Smooth muscle cell (in vitro differentiated cells): ENCODE data around the gene IGFBP2. TPM values are rescaled to one million over a fixed set of nuclear protein-coding genes. Genes with fewer than 3 reads are reported as not detected.

Source experiments
- DNase-seq: peaks from one replicate; lab custom pipeline; 2025; ENCODE audit not compliant: unreplicated experiment; lab: John Stamatoyannopoulos, UW
- H2AFZ ChIP-seq: fragments of 200-600 bp; sonication (generic); 2 replicates; pipeline ENCODE4 v1.6.0; 2016; ENCODE audit warnings: antibody characterized with exemption, low read depth, mild to moderate bottlenecking
- H3F3A ChIP-seq: fragments of 200-600 bp; sonication (generic); 2 replicates; pipeline ENCODE4 v1.6.0; 2017; ENCODE audit warnings: antibody characterized with exemption, low read depth
- H3K27ac ChIP-seq: fragments of 200-600 bp; sonication (generic); 2 replicates; pipeline ENCODE4 v1.5.1; 2016; ENCODE audit warnings: low read depth, mild to moderate bottlenecking
- H3K27me3 ChIP-seq: fragments of 200-600 bp; sonication (generic); 2 replicates; pipeline ENCODE4 v1.6.1; 2016; ENCODE audit warnings: low read depth, mild to moderate bottlenecking
- H3K36me3 ChIP-seq: fragments of 200-600 bp; sonication (generic); 2 replicates; pipeline ENCODE4 v1.5.1; 2016; ENCODE audit warnings: low read depth
- H3K4me1 ChIP-seq: fragments of 200-600 bp; sonication (generic); 2 replicates; pipeline ENCODE4 v1.5.1; 2016; ENCODE audit warnings: low read depth
- H3K4me2 ChIP-seq: fragments of 200-600 bp; sonication (generic); 2 replicates; pipeline ENCODE4 v1.6.0; 2016; ENCODE audit warnings: mild to moderate bottlenecking
- H3K4me3 ChIP-seq: fragments of 200-600 bp; sonication (generic); 2 replicates; pipeline ENCODE4 v1.5.1; 2016; ENCODE audit warnings: mild to moderate bottlenecking
- H3K79me2 ChIP-seq: fragments of 200-600 bp; sonication (generic); 2 replicates; pipeline ENCODE4 v1.6.0; 2016; ENCODE audit warnings: low read depth, mild to moderate bottlenecking
- H3K9ac ChIP-seq: fragments of 200-600 bp; sonication (generic); 2 replicates; pipeline ENCODE4 v1.6.0; 2016; ENCODE audit warnings: low read depth
- H3K9me3 ChIP-seq: fragments of 200-600 bp; sonication (generic); replicated peaks from 2 replicates; pipeline ENCODE4 v1.5.1; 2016; ENCODE audit warnings: low read depth
- H4K20me1 ChIP-seq: fragments of 200-600 bp; sonication (generic); 2 replicates; pipeline ENCODE4 v1.6.0; 2016; ENCODE audit warnings: low read depth
- WGBS: methylation state at CpG from one replicate; pipeline ENCODE4 v1.1.7; 2016; ENCODE audit warnings: low lambda C conversion rate; 5-methylcytosine and 5-hydroxymethylcytosine counted together
- polyA plus RNA-seq: library from polyadenylated mRNA; unstranded; fragments of >200 nt; fragmentation: Nextera tagmentation; extraction: Ambion mirVana; gene quantifications from 2 replicates; pipeline ENCODE4 v1.2.1, GENCODE V29; 2016
- total RNA-seq: library from RNA; depleted of rRNA; stranded (reverse); fragments of >200 nt; gene quantifications from 2 replicates; pipeline ENCODE4 v1.2.3, GENCODE V29; 2014
- TF ChIP-seq, protein P1 (sequence below): fragments of 200-600 bp; sonication (generic); IDR thresholded peaks from 2 replicates; pipeline ENCODE4 v1.5.1; 2017; ENCODE audit warnings: borderline replicate concordance, mild to moderate bottlenecking, antibody characterized with exemption; ENCODE audit not compliant: insufficient read depth, poor library complexity, severe bottlenecking

Gene IGFBP2
- total and polyA plus RNA-seq, 2 experiments from 2014 or later, result 143 to 225 TPM

GRCh38 chr2:216634370-216635148 is 1.3 kb downstream of the IGFBP2 start:
- Histone ChIP-seq H3K79me2 (peaks cover 15% of the 10 kb centered on the region), H2AFZ (peak overlapping the region; percentile 82), H3K4me1 (peaks cover 32% of the 10 kb centered on the region), H3K27ac (no peak overlapping the region), H3K9ac (no peak overlapping the region), H3K27me3 (peaks cover 17% of the 10 kb centered on the region), H3K4me3 (peak overlapping the region; percentile 64), H3K36me3 (no peaks in the 10 kb centered on the region), H4K20me1 (no peaks in the 10 kb centered on the region), H3F3A (peaks cover 11% of the 10 kb centered on the region), H3K9me3 (no peaks in the 10 kb centered on the region), H3K4me2 (peak overlapping the region; percentile 100)
- no peak for DNase-seq
- TF ChIP-seq, protein P1, sequence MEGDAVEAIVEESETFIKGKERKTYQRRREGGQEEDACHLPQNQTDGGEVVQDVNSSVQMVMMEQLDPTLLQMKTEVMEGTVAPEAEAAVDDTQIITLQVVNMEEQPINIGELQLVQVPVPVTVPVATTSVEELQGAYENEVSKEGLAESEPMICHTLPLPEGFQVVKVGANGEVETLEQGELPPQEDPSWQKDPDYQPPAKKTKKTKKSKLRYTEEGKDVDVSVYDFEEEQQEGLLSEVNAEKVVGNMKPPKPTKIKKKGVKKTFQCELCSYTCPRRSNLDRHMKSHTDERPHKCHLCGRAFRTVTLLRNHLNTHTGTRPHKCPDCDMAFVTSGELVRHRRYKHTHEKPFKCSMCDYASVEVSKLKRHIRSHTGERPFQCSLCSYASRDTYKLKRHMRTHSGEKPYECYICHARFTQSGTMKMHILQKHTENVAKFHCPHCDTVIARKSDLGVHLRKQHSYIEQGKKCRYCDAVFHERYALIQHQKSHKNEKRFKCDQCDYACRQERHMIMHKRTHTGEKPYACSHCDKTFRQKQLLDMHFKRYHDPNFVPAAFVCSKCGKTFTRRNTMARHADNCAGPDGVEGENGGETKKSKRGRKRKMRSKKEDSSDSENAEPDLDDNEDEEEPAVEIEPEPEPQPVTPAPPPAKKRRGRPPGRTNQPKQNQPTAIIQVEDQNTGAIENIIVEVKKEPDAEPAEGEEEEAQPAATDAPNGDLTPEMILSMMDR, result no peak
- WGBS, result 8% methylated on average over 23 of the region's 23 CpGs

DNA sequence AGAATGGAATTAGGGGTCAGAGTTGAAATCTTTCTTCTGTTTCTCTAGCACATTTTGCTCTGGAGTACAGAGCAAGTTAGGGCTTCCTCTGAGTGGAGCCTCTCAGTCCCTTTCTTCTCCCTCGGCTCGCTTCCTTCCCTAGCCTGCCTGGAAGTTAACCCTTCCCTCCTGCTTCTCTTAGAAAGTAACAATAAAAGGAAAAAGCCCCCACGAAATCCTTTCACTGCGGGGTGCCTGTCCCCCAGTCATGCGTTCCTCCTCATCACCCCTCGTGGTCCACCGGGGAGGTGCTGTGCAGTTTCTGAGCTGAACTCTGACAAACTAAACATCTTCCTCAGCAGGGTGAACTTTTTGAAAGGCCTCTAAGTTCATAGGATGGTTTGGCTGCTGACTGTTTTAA is 2.0 kb downstream of the IGFBP2 start:
- no peaks in the 10 kb centered on the region for H3K36me3 ChIP-seq
- TF ChIP-seq, protein P1, result no peak
- no peak for DNase-seq
- H3K27ac ChIP-seq, result no peak overlapping the region
- peaks cover 11% of the 10 kb centered on the region for H3F3A ChIP-seq
- no peaks in the 10 kb centered on the region for H3K9me3 ChIP-seq
- no peak overlapping the region for H3K9ac ChIP-seq
- H3K27me3 ChIP-seq, result peaks cover 17% of the 10 kb centered on the region
- peaks cover 32% of the 10 kb centered on the region for H3K4me1 ChIP-seq
- H3K4me2 ChIP-seq, result peak overlapping the region; percentile 100
- no peaks in the 10 kb centered on the region for H4K20me1 ChIP-seq
- WGBS, result 8% methylated on average over 7 of the region's 7 CpGs
- H2AFZ ChIP-seq, result peak overlapping the region; percentile 66
- peaks cover 15% of the 10 kb centered on the region for H3K79me2 ChIP-seq
- H3K4me3 ChIP-seq, result peak overlapping the region; percentile 64

DNA sequence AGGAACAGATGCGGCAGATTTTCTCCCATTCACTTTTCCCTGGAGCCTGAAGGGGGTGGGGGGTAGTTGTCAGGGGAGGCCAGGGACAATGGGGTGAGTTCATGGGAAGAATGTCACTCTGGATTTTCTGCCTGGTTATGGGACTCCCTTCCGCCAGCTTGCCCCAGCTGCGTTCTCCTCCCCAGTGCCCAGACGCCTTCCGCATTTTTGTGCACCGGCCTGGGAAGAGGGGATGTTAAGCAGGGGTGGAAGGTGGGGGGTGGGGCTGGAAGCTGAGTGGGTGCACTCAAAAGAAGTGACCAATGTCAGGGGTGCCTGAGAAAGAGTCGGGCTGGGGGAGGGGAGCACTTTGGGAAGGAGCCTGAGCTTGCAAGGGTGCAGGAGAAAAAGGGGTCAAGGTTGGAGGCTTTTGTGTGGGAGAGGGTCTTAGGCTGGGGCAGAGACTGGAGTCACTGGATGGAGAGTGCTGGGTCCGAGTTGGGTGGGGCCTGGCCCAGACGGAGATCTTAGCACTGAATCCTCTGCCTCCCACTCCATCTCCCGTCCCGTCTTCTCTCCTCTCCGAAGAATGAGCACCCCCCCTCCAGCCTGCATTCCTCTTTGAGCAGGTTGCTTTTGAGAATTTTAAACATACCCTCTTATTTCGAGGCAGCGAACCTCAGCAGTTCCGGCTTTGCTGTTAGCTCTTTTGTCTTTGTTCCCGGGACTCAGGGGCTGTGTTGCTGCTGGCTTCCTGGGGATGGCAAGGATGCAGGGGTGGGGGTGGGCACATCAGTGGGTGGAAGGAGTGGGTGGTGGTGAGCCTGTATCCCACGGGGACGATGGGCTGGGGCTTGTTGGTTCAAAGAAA is 2.7 kb downstream of the IGFBP2 start:
- H3K27me3 ChIP-seq, result peaks cover 17% of the 10 kb centered on the region
- TF ChIP-seq, protein P1, result no peak
- no peak overlapping the region for H3K27ac ChIP-seq
- no peaks in the 10 kb centered on the region for H4K20me1 ChIP-seq
- H3K9me3 ChIP-seq, result no peaks in the 10 kb centered on the region
- 17% methylated on average over 18 of the region's 18 CpGs for WGBS
- no peak for DNase-seq
- peak overlapping the region; percentile 100 for H3K4me2 ChIP-seq
- H3F3A ChIP-seq, result peaks cover 11% of the 10 kb centered on the region
- H2AFZ ChIP-seq, result peak overlapping the region; percentile 66
- H3K36me3 ChIP-seq, result no peaks in the 10 kb centered on the region
- H3K79me2 ChIP-seq, result peaks cover 20% of the 10 kb centered on the region
- peaks cover 32% of the 10 kb centered on the region for H3K4me1 ChIP-seq
- peak overlapping the region; percentile 64 for H3K4me3 ChIP-seq
- H3K9ac ChIP-seq, result no peak overlapping the region
